ENCODE data around the gene TTI1. TPM values are rescaled to one million over a fixed set of nuclear protein-coding genes. Genes with fewer than 3 reads are reported as not detected.

Gene TTI1
- total RNA-seq, 1 experiment from 2014 or later = 37.4 TPM

- H2BK15ac ChIP-seq (ENCODE audit: low read depth, low read length) = no peak overlapping the region
- DNase-seq = no peak
- no peak overlapping the region for H4K8ac ChIP-seq (replicated peaks; ENCODE audit: insufficient read length, low read depth, low read length)
- peaks cover 2 to 9% of the 10 kb centered on the region in 2 experiments; a peak in 2 of 4 replicates for H3K4me1 Mint-ChIP-seq
- no peak overlapping the region for H2AFZ ChIP-seq (ENCODE audit: low read length)
- no peak overlapping the region for H3K4ac ChIP-seq (ENCODE audit: low read depth, low read length)
- H3K9me3 Mint-ChIP-seq = peaks cover 0 to 4% of the 10 kb centered on the region in 2 experiments; a peak in 2 of 5 replicates
- H2BK20ac ChIP-seq (ENCODE audit: low read depth, low read length, poor library complexity, severe bottlenecking) = no peak overlapping the region
- H3K27ac ChIP-seq (ENCODE audit: insufficient read length, low read depth, low read length) = no peak overlapping the region
- H3T11ph ChIP-seq (ENCODE audit: low read length) = no peak overlapping the region
- H2BK120ac ChIP-seq (ENCODE audit: low read depth, low read length, poor library complexity, severe bottlenecking) = no peak overlapping the region
- H3K56ac ChIP-seq (ENCODE audit: insufficient read length, low read depth, low read length) = no peak overlapping the region
- H3K27me3 ChIP-seq (ENCODE audit: insufficient read depth, low read length) = no peaks in the 10 kb centered on the region
- H3K27me3 Mint-ChIP-seq (ENCODE audit: low read depth) = peaks cover 7% of the 10 kb centered on the region
- H4K91ac ChIP-seq (ENCODE audit: insufficient read length, low read depth, low read length) = no peak overlapping the region
- no peak overlapping the region for H2BK12ac ChIP-seq (ENCODE audit: insufficient read length, low read depth, low read length)
- H3K79me2 ChIP-seq (ENCODE audit: insufficient read depth, low read length) = no peaks in the 10 kb centered on the region
- no peak overlapping the region for H2AK5ac ChIP-seq (ENCODE audit: insufficient read length, low read length)
- no peaks in the 10 kb centered on the region for H3K9me3 ChIP-seq (ENCODE audit: control insufficient read depth, low read depth, low read length)
- no peak overlapping the region for H3K4me2 ChIP-seq (ENCODE audit: insufficient read depth, insufficient read length, low read length)
- no peak overlapping the region for H3K14ac ChIP-seq (ENCODE audit: insufficient read depth, low read length)
- H3K18ac ChIP-seq (ENCODE audit: insufficient read length, low read depth, low read length) = no peak overlapping the region
- H3K9ac ChIP-seq (ENCODE audit: extremely low read depth, insufficient read length, low read length) = no peak overlapping the region
- H3K4me3 Mint-ChIP-seq = no peak overlapping the region
- no peak for TF ChIP-seq CTCF (conservative IDR thresholded peaks at IDR 0.05)
- no peak overlapping the region for H4K5ac ChIP-seq (ENCODE audit: insufficient read length, low read depth, low read length)
- no peaks in the 10 kb centered on the region for H3K79me1 ChIP-seq (ENCODE audit: insufficient read depth, low read depth, low read length, poor library complexity, severe bottlenecking)
- H3K27ac Mint-ChIP-seq = no peak overlapping the region; a peak in 1 of 7 replicates
- H3K4me1 ChIP-seq (ENCODE audit: insufficient read depth, low read length) = no peaks in the 10 kb centered on the region
- H4K20me1 ChIP-seq (ENCODE audit: control insufficient read depth, insufficient read depth, insufficient read length) = no peaks in the 10 kb centered on the region
- no peaks in the 10 kb centered on the region for H3K23me2 ChIP-seq (ENCODE audit: insufficient read length, low read depth, low read length, poor library complexity, severe bottlenecking)
- no peak overlapping the region for H2BK5ac ChIP-seq (ENCODE audit: insufficient read length, low read length)
- H3K36me3 Mint-ChIP-seq (ENCODE audit: insufficient read depth in 1 of 3, low read depth in 3 of 3) = no peaks in the 10 kb centered on the region
- no CpG with 5 or more reads among the region's 3 CpGs for WGBS (ENCODE audit: extremely low coverage, insufficient read length, low lambda C conversion rate)
- H3K23ac ChIP-seq (ENCODE audit: insufficient read length, low read depth, low read length) = no peak overlapping the region
These were observed 77.1 kb downstream of the TTI1 start for GRCh38 chr20:37956107-37956585.

Measured in H9 (cell line).